NT2/D1 (cell line): ENCODE data around the gene PTPRN2.

ENCODE experiments used
- SUZ12 ChIP-seq: IDR thresholded peaks from 2 replicates; pipeline ENCODE4 v1.6.1; 2011; ENCODE audit not compliant: insufficient read length, insufficient read depth; ENCODE audit errors: extremely low read depth
- YY1 ChIP-seq: IDR thresholded peaks from 2 replicates; pipeline ENCODE4 v1.6.1; 2011; ENCODE audit not compliant: insufficient read length, insufficient read depth
- ZNF274 ChIP-seq: IDR thresholded peaks from 2 replicates; pipeline ENCODE4 v1.6.1; 2011; ENCODE audit warnings: mild to moderate bottlenecking, low read depth, low read length

- no peak for TF ChIP-seq ZNF274
- TF ChIP-seq YY1: no peak
- TF ChIP-seq SUZ12: no peak
These were observed 46.1 kb downstream of the PTPRN2 start for GRCh38 chr7:158541346-158542010.
